GM15510 (cell line): ENCODE results near the gene ATP6AP1.

Source experiments
- POLR2A ChIP-seq: IDR thresholded peaks from 3 replicates; pipeline ENCODE4 v1.6.1; 2011; ENCODE audit warnings: borderline replicate concordance; ENCODE audit not compliant: insufficient read length; ENCODE audit errors: extremely low read depth

ATP6AP1 gene

GRCh38 chrX:154436983-154437752, 8.7 kb downstream of the ATP6AP1 start, which contains the start of gene GDI1:
Gene GDI1, plus strand, starts transcription at chrX:154437154. Its CDS starts 101 bp downstream, at chrX:154437255.
- TF ChIP-seq POLR2A = peak; percentile 53

- no peak for TF ChIP-seq POLR2A
Observed at GRCh38 chrX:154437971-154438893, 9.8 kb downstream of the ATP6AP1 start.

DNA sequence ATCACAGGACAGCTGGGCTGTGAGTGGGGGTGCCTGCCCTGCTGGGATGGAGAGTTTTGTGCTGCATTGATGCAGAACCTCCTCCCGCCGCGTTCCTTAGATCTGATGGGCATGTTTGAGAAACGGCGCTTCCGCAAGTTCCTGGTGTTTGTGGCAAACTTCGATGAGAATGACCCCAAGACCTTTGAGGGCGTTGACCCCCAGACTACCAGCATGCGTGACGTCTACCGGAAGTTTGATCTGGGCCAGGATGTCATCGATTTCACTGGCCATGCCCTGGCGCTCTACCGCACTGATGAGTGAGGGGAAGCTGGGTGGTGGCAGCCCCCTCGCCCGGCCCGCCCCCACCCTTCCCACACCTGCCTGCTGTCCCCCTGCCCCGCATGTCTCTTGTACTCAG, 11.4 kb downstream of the ATP6AP1 start:
- TF ChIP-seq POLR2A = no peak

GRCh38 chrX:154440623-154441357, 12.3 kb downstream of the ATP6AP1 start:
- TF ChIP-seq POLR2A = no peak

- no peak for TF ChIP-seq POLR2A
Observed at GRCh38 chrX:154441564-154441963, 13.1 kb downstream of the ATP6AP1 start.

DNA sequence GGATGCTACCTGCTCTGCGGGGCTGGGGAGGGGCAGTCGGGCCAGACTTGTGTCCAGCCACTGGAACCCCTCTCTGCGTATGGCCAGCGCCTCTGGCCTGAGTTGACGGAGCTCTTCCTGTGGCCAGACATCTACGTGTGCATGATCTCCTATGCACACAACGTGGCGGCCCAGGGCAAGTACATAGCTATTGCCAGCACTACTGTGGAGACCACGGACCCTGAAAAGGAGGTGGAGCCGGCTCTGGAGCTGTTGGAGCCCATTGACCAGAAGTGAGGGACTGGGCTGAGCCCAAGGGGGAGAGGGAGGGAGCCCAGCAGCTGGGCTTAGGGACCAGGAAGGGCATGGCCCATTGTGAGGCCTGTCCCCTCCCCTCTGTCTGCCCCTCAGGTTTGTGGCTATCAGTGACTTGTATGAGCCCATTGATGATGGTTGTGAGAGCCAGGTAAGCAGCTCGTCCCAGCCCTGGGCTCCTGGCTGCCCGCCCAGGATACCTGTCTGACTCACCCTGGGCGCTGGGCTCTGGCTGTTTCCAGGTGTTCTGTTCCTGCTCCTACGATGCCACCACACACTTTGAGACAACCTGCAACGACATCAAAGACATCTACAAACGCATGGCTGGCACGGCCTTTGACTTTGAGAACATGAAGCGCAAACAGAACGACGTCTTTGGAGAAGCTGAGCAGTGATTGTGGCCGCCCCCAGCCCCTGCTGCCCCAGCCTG, 13.7 kb downstream of the ATP6AP1 start:
- no peak for TF ChIP-seq POLR2A

DNA sequence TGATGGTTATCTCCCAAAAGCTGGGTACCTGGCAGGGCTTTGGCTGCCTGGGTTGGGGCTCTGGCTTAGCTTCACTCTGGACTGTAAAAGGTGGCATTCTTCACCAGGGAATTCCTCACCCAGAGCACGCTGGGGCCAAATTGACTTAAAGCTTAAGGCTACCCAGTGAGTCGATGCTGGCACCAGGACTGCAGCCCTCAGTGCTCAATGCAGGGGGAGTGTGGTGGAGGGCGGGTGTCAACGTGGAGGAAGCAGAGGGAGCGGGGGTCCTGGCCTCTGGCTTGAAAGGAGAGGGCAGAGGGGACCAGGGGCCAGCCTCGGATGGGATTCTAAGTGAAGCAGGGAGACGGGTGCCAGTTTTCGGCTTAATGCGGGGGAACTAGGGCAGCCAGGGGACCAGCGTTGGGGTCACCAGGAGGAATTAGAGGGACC, 15.0 kb downstream of the ATP6AP1 start:
- TF ChIP-seq POLR2A = no peak

DNA sequence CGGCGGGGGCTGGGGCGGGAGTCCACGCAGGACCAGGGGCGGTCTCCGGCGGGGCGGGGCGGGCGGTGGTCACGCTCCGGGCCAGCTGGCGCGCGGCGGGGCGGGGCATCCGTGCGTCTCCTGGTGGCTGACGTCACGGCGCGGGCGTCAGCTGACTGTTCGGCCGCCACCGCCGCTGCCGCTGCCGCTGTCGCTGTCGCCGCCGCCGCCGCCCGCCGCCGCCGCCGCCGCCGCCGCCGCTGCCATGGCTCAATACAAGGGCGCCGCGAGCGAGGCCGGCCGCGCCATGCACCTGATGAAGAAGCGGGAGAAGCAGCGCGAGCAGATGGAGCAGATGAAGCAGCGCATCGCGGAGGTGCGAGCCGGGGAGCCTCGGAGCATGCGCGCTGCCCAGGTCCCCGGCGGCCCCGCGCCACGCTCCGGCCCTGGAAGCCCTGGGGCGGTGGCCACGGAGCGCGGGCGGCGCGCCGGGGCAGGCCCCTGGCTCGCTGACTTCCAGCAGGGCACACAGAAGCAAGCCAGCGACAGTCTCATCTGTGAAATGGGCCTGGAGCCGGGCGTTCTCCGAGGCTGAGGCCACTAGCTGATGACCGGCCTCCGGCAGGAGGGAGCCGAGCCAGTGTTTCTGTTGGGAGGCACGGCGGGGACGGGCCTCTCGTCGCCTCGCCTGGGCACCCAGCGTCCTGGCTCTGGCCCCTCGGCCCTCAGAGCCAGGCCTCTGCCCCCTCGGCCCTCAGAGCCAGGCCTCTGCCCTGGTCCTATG, 15.7 kb downstream of the ATP6AP1 start, which contains the start of gene FAM50A:
TSS of gene FAM50A (plus strand) at position 150 of the 763 bp plus-strand sequence. CDS start at position 245, 95 bp downstream.
- TF ChIP-seq POLR2A = peak; percentile 24

DNA sequence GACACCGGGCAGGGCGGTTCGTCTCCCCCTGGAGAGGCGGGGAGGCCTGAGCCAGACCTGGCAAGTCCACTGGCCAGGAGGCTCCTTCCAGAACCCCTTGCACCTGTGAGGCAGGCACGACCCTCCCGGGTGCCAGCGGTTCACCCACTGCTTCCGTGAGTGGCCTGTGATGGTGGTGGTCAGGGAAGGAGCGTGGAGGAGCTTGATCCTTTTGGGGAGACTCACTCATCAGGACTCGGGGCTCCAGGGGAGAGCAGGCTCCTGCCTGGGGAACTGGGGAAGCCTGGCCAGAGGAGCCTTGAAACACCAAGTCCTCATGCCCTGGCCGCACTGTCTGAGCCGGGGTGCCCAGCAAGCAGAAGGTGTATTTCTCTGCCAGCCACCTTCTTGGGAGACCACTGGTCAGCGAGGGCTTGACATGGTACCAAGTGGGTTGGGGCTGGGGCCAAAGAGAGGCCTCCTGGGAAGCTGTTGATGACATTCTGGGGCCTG, 16.3 kb downstream of the ATP6AP1 start:
- TF ChIP-seq POLR2A = no peak

- TF ChIP-seq POLR2A = no peak
Observed at GRCh38 chrX:154445776-154446175, 17.3 kb downstream of the ATP6AP1 start.

- TF ChIP-seq POLR2A = no peak
Observed at GRCh38 chrX:154446430-154446829, 18.0 kb downstream of the ATP6AP1 start.

GRCh38 chrX:154448484-154448883, 20.0 kb downstream of the ATP6AP1 start:
- no peak for TF ChIP-seq POLR2A

DNA sequence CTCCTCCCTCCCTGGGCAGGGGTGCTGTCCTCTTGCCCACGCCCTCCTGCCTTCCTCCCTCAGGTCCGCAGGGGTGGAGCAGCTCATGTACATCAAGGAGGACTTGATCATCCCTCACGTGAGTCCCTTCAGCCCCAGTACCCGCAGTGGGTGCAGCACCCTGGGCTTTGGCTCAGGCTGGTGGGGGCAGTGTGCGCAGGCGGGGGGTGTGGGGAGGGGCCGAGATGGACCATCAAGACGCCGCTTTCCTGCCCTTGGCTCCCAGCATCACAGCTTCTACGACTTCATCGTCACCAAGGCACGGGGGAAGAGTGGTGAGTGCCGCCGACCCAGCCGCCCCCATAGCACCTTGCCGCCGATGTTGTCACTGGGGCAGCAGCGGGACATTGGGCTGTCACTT, 21.1 kb downstream of the ATP6AP1 start:
- TF ChIP-seq POLR2A = no peak
